Measurements from ENCODE around the gene PTPRO.

DNA sequence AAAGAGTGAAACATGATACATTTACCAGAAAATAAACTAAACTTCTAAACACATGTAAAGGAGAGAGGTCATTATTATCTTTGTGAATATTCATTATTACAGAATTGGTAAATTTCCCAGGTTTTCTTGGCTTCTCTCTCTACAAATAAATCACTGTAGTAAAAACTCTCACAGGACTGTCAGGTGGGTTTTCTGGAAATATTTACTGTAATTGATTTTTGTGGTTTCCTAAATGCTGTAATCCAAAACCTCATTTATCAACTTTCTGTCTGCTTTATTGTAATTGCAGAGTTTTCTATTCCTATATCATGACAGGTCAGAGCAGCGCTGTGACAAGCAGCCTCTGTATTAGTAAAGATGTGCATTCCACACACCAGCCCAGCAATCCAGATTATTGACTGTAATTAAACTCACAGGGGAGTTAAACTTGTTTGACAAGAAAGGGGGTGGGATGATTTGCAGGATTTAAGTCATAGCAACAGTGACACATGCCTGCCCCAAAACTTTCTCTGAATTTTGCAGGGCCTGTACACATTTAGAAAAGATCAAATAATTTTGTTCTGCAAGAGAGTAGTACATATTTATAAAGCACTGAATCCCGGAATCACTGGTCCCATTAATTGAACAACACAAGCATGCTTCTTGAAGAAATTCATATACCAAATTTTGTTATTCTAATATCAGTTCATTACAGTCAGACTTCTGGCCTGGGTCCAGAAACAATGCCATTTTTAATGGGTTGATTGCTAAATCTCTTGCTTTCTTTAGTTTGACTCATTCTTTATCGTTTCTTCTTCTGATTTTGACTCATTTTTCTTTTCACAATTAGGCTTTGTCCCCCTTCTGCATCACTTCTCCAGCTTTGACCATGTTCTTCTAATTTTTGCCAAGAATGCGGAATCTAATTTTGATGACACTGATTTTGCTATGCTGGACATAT is 42.2 kb downstream of the PTPRO start:
- no peak for TF ChIP-seq POLR2A (IDR thresholded peaks at IDR 0.05)
- TF ChIP-seq, protein P1, sequence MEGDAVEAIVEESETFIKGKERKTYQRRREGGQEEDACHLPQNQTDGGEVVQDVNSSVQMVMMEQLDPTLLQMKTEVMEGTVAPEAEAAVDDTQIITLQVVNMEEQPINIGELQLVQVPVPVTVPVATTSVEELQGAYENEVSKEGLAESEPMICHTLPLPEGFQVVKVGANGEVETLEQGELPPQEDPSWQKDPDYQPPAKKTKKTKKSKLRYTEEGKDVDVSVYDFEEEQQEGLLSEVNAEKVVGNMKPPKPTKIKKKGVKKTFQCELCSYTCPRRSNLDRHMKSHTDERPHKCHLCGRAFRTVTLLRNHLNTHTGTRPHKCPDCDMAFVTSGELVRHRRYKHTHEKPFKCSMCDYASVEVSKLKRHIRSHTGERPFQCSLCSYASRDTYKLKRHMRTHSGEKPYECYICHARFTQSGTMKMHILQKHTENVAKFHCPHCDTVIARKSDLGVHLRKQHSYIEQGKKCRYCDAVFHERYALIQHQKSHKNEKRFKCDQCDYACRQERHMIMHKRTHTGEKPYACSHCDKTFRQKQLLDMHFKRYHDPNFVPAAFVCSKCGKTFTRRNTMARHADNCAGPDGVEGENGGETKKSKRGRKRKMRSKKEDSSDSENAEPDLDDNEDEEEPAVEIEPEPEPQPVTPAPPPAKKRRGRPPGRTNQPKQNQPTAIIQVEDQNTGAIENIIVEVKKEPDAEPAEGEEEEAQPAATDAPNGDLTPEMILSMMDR (IDR thresholded peaks at IDR 0.05), result no peak
